PC-3 (cell line): ENCODE measurements around the gene S100A3. TPM values are rescaled to one million over a fixed set of nuclear protein-coding genes. Genes with fewer than 3 reads are reported as not detected.
A peak's percentile ranks its signal among the peaks of the same experiment; 100 is the strongest.
"Not testable (repeated sequence)": the region's sequence is repeated elsewhere in the genome, so short reads cannot be mapped to it uniquely, and the experiment has no call there.

Experiments used
- ATAC-seq: fragments of 200-7000 bp; cut with Tn5 transposase; 2 replicates; pipeline ENCODE4 v1.9.1; 2020; ENCODE audit warnings: mild to moderate bottlenecking, moderate library complexity
- BruUV-seq: library from RNA; stranded (reverse); fragments of 400-500 nt; replicated peaks from 2 replicates; lab custom pipeline; 2021; lab: Mats Ljungman, UMichigan
- CTCF ChIA-PET: fragments of 300-600 bp; sonication (Branson Sonifier 250); formaldehyde crosslinking; loops from one replicate; lab custom pipeline; 2022; ENCODE audit warnings: antibody characterized with exemption; lab: Charles Lee
- POLR2A ChIA-PET: fragments of 300-600 bp; sonication (Branson Sonifier 250); formaldehyde crosslinking; loops from one replicate; lab custom pipeline; 2022; ENCODE audit warnings: antibody characterized with exemption; ENCODE audit not compliant: unreplicated experiment; lab: Charles Lee
- DNase-seq: peaks from one replicate; pipeline ENCODE4 v3.0.0-alpha.2; 2015
- H2AFZ ChIP-seq: fragments of 300-600 bp; sonication (generic); 2 replicates; pipeline ENCODE4 v1.6.0; 2016; ENCODE audit warnings: antibody characterized with exemption, low read length
- H3F3A ChIP-seq: fragments of 300-600 bp; sonication (generic); one replicate; pipeline ENCODE4 v1.6.0; 2017; ENCODE audit warnings: antibody characterized with exemption, low read length, control low read depth, mild to moderate bottlenecking; ENCODE audit not compliant: unreplicated experiment
- H3K27ac ChIP-seq: fragments of 300-600 bp; sonication (generic); 2 replicates; pipeline ENCODE4 v1.5.1; 2016; ENCODE audit warnings: mild to moderate bottlenecking, low read length
- H3K27me3 ChIP-seq: fragments of 300-600 bp; sonication (generic); 2 replicates; pipeline ENCODE4 v1.6.1; 2016; ENCODE audit warnings: low read length, mixed read lengths
- H3K36me3 ChIP-seq: fragments of 300-600 bp; sonication (generic); 2 replicates; pipeline ENCODE4 v1.6.1; 2016; ENCODE audit warnings: low read depth, mixed run types, low read length, mixed read lengths
- H3K4me1 ChIP-seq: fragments of 300-600 bp; sonication (generic); 2 replicates; pipeline ENCODE4 v1.5.1; 2016; ENCODE audit warnings: low read length; ENCODE audit not compliant: insufficient read depth
- H3K4me2 ChIP-seq: fragments of 300-600 bp; sonication (generic); 2 replicates; pipeline ENCODE4 v1.6.0; 2016; ENCODE audit warnings: low read length
- H3K4me3 ChIP-seq: fragments of 300-600 bp; sonication (generic); 2 replicates; pipeline ENCODE4 v1.5.1; 2016; ENCODE audit warnings: mild to moderate bottlenecking, low read length, mixed read lengths
- H3K79me2 ChIP-seq: fragments of 300-600 bp; sonication (generic); 2 replicates; pipeline ENCODE4 v1.6.1; 2017; ENCODE audit warnings: low read length, mixed read lengths
- H3K9ac ChIP-seq: fragments of 300-600 bp; sonication (generic); 2 replicates; pipeline ENCODE4 v1.6.0; 2016; ENCODE audit warnings: mild to moderate bottlenecking, low read length
- H3K9me2 ChIP-seq: fragments of 300-600 bp; sonication (generic); replicated peaks from 2 replicates; pipeline ENCODE4 v1.6.1; 2016; ENCODE audit warnings: mixed run types, low read length, mixed read lengths
- H3K9me3 ChIP-seq: fragments of 300-600 bp; sonication (generic); 2 replicates; pipeline ENCODE4 v1.6.1; 2016; ENCODE audit warnings: low read length, mixed read lengths
- H4K20me1 ChIP-seq: fragments of 300-600 bp; sonication (generic); 2 replicates; pipeline ENCODE4 v1.6.1; 2016; ENCODE audit warnings: low read length, mixed read lengths
- CTCF ChIP-seq: fragments of 300-600 bp; sonication (generic); conservative IDR thresholded peaks from 2 replicates; pipeline ENCODE4 v1.5.1; 2017; ENCODE audit warnings: antibody characterized with exemption, low read depth, mild to moderate bottlenecking, low read length
- EZH2 ChIP-seq: fragments of 300-600 bp; sonication (generic); IDR thresholded peaks from one replicate; pipeline ENCODE4 v1.6.1; 2017; ENCODE audit warnings: antibody characterized with exemption, mild to moderate bottlenecking, low read length; ENCODE audit not compliant: unreplicated experiment
- EZH2phosphoT487 ChIP-seq: fragments of 300-600 bp; sonication (generic); IDR thresholded peaks from 2 replicates; pipeline ENCODE4 v1.6.1; 2018; ENCODE audit warnings: mild to moderate bottlenecking, antibody characterized with exemption, low read length, borderline replicate concordance
- intact Hi-C: fragments of 100-400 bp; cut with micrococcal nuclease; formaldehyde crosslinking; loops from 2 replicates; pipeline ENCODE4 v1.9.0; 2023
- total RNA-seq: library from RNA; depleted of rRNA; stranded (reverse); fragments of >200 nt; gene quantifications from 2 replicates; pipeline ENCODE4 v1.2.3, GENCODE V29; 2014

S100A3 gene
- total RNA-seq, 1 experiment from 2014 or later = 4.6 TPM

GRCh38 chr1:153597206-153597605, 48.1 kb upstream of the S100A3 start:
- TF ChIP-seq EZH2 (no peak), EZH2phosphoT487 (no peak), CTCF (no peak)
- ATAC-seq (peak; percentile 32), DNase-seq (peak; percentile 59)
- H3K27ac ChIP-seq = peak overlapping the region; percentile 7; the same call in 1 of the 2 replicates
- no peak overlapping the region for H3K4me2 ChIP-seq
- intact Hi-C loops = no loop called here
- no peaks in the 10 kb centered on the region for H4K20me1 ChIP-seq
- no peaks in the 10 kb centered on the region for H3K79me2 ChIP-seq
- no TSS peak for BruUV-seq
- H3K9me2 ChIP-seq = no peaks in the 10 kb centered on the region
- H2AFZ ChIP-seq = no peak overlapping the region
- POLR2A ChIA-PET = interaction anchor here (0.7 kb wide), 1 partner anchor 10 kb away, joined by 7 read pairs; no protein-coding TSS in a partner anchor
- no peak overlapping the region for H3K4me3 ChIP-seq
- H3K27me3 ChIP-seq = no peaks in the 10 kb centered on the region
- H3K4me1 ChIP-seq = no peaks in the 10 kb centered on the region
- CTCF ChIA-PET = no interaction called here
- H3K9me3 ChIP-seq = no peaks in the 10 kb centered on the region
- H3K36me3 ChIP-seq = peaks cover 4% of the 10 kb centered on the region; the same call in 1 of the 2 replicates
- H3F3A ChIP-seq = no peaks in the 10 kb centered on the region
- H3K9ac ChIP-seq = no peak overlapping the region

GRCh38 chr1:153592748-153593147, 43.7 kb upstream of the S100A3 start:
- H3K4me1 ChIP-seq = peaks cover 1% of the 10 kb centered on the region; the same call in 1 of the 2 replicates
- no peaks in the 10 kb centered on the region for H3K27me3 ChIP-seq
- no peaks in the 10 kb centered on the region for H3K36me3 ChIP-seq
- no peak overlapping the region for H3K4me3 ChIP-seq
- no peaks in the 10 kb centered on the region for H3K79me2 ChIP-seq
- TF ChIP-seq EZH2 (no peak), CTCF (no peak), EZH2phosphoT487 (no peak)
- DNase-seq (no peak), ATAC-seq (no peak)
- H3F3A ChIP-seq = no peaks in the 10 kb centered on the region
- no peak overlapping the region for H3K9ac ChIP-seq
- no TSS peak for BruUV-seq
- H3K9me2 ChIP-seq = no peaks in the 10 kb centered on the region
- ChIA-PET CTCF (no interaction called here), POLR2A (interaction anchor here (0.6 kb wide), 1 partner anchor 1423 kb away, joined by 3 read pairs; no protein-coding TSS in a partner anchor)
- no peak overlapping the region for H3K4me2 ChIP-seq
- no peak overlapping the region for H2AFZ ChIP-seq
- intact Hi-C loops = no loop called here
- no peak overlapping the region for H3K27ac ChIP-seq
- no peaks in the 10 kb centered on the region for H4K20me1 ChIP-seq
- no peaks in the 10 kb centered on the region for H3K9me3 ChIP-seq

- ATAC-seq (no peak), DNase-seq (no peak)
- Histone ChIP-seq H4K20me1 (no peaks in the 10 kb centered on the region), H3K9me3 (no peaks in the 10 kb centered on the region), H3F3A (no peaks in the 10 kb centered on the region), H3K27ac (no peak overlapping the region), H3K79me2 (no peaks in the 10 kb centered on the region), H3K27me3 (no peaks in the 10 kb centered on the region), H2AFZ (no peak overlapping the region), H3K4me2 (no peak overlapping the region), H3K36me3 (no peaks in the 10 kb centered on the region), H3K9ac (no peak overlapping the region), H3K9me2 (no peaks in the 10 kb centered on the region), H3K4me3 (no peak overlapping the region), H3K4me1 (peaks cover 10% of the 10 kb centered on the region)
- BruUV-seq = no TSS peak
- CTCF ChIA-PET = no interaction called here
- POLR2A ChIA-PET = no interaction called here
- TF ChIP-seq CTCF (no peak), EZH2phosphoT487 (no peak), EZH2 (no peak)
- intact Hi-C loops = no loop called here
These were observed 39.4 kb upstream of the S100A3 start for GRCh38 chr1:153588482-153588881.

- H3F3A ChIP-seq, H3K79me2 ChIP-seq, H3K9ac ChIP-seq, CTCF ChIA-PET, DNase-seq, H3K27me3 ChIP-seq, H3K9me3 ChIP-seq, BruUV-seq, H2AFZ ChIP-seq, H3K4me2 ChIP-seq, H3K9me2 ChIP-seq, H3K27ac ChIP-seq, intact Hi-C loops, H4K20me1 ChIP-seq, H3K4me3 ChIP-seq, POLR2A ChIA-PET, ATAC-seq, H3K4me1 ChIP-seq, H3K36me3 ChIP-seq: not testable (repeated sequence)
These were observed 39.0 kb upstream of the S100A3 start for GRCh38 chr1:153588033-153588432.
